GM12878 (cell line): ENCODE data around the gene ZNF282. TPM values are rescaled to one million over a fixed set of nuclear protein-coding genes. Genes with fewer than 3 reads are reported as not detected.

Experiments
- ATAC-seq: fragments of 200-7000 bp; cut with Tn5 transposase; 3 replicates; pipeline ENCODE4 v1.9.1; 2020; ENCODE audit warnings: mild to moderate bottlenecking, moderate library complexity
- BruUV-seq: library from RNA; stranded (reverse); fragments of 400-500 nt; replicated peaks from 2 replicates; lab custom pipeline; 2021; lab: Mats Ljungman, UMichigan
- CTCF ChIA-PET: fragments of 300-600 bp; sonication (Branson Sonifier 250); formaldehyde crosslinking; extraction: SDS; loops from one replicate; lab custom pipeline; 2021; ENCODE audit warnings: inconsistent platforms; lab: Yijun Ruan, JAX
- POLR2A ChIA-PET: fragments of 350-600 bp; formaldehyde crosslinking; extraction: SDS; loops from one replicate; lab custom pipeline; 2021; ENCODE audit warnings: inconsistent platforms; lab: Charles Lee
- RAD21 ChIA-PET: fragments of 300-600 bp; sonication (Branson Sonifier 250); formaldehyde crosslinking; loops from one replicate; lab custom pipeline; 2023; ENCODE audit warnings: antibody characterized with exemption; ENCODE audit not compliant: unreplicated experiment; lab: Charles Lee
- SMC1A ChIA-PET: fragments of 300-600 bp; sonication (Branson Sonifier 250); formaldehyde crosslinking; loops from one replicate; lab custom pipeline; 2023; ENCODE audit not compliant: unreplicated experiment, uncharacterized antibody; lab: Charles Lee
- DNase-seq: peaks from one replicate; pipeline ENCODE4 v3.0.0-alpha.2; 2011; ENCODE audit warnings: low read depth, low spot score
- FAIRE-seq: peaks from 3 replicates; lab custom pipeline; 2011; peaks lifted over from hg19 to GRCh38; lab: Jason Lieb, UNC
- H2AFZ ChIP-seq: 2 replicates; pipeline ENCODE4 v1.6.0; 2011; ENCODE audit warnings: low read depth, low read length, control low read depth; ENCODE audit not compliant: control insufficient read depth
- H3K27ac ChIP-seq: 2 replicates; pipeline ENCODE4 v1.5.1; 2011; ENCODE audit warnings: control low read depth; ENCODE audit not compliant: control insufficient read depth, insufficient read depth
- H3K27me3 ChIP-seq, 2 experiments: replicated peaks in 1 of 2; 2 replicates each; pipeline versions ENCODE4 v1.6.0 to v1.6.1; 2011; ENCODE audit warnings: low read length in 1 of 2; ENCODE audit not compliant: control insufficient read depth in 2 of 2, insufficient read depth in 2 of 2
- H3K36me3 ChIP-seq, 2 experiments: 2 replicates each; pipeline ENCODE4 v1.5.1; 2011; ENCODE audit warnings: low read length in 1 of 2; ENCODE audit not compliant: control insufficient read depth in 2 of 2, insufficient read depth in 2 of 2
- H3K4me1 ChIP-seq: 2 replicates; pipeline ENCODE4 v1.6.1; 2011; ENCODE audit warnings: mild to moderate bottlenecking, low read length, moderate library complexity, mixed read lengths; ENCODE audit not compliant: control insufficient read depth, insufficient read depth
- H3K4me2 ChIP-seq: 2 replicates; pipeline ENCODE4 v1.6.0; 2011; ENCODE audit warnings: control low read depth; ENCODE audit not compliant: control insufficient read depth, insufficient read depth
- H3K4me3 ChIP-seq: fragments of 200-600 bp; sonication (generic); 2 replicates; pipeline ENCODE4 v1.5.1; 2016
- H3K79me2 ChIP-seq: 2 replicates; pipeline ENCODE4 v1.6.0; 2011; ENCODE audit warnings: low read length; ENCODE audit not compliant: control insufficient read depth, insufficient read depth
- H3K9ac ChIP-seq: 2 replicates; pipeline ENCODE4 v1.8.0; 2011; ENCODE audit warnings: low read length, control low read depth, mixed read lengths; ENCODE audit not compliant: control insufficient read depth, insufficient read depth
- H3K9me3 ChIP-seq: replicated peaks from 3 replicates; pipeline ENCODE4 v1.5.1; 2011; ENCODE audit warnings: mild to moderate bottlenecking, low read length; ENCODE audit not compliant: control insufficient read depth, insufficient read depth
- H4K20me1 ChIP-seq: 2 replicates; pipeline ENCODE4 v1.6.0; 2011; ENCODE audit not compliant: control insufficient read depth, insufficient read depth
- CHD2 ChIP-seq: IDR thresholded peaks from 2 replicates; pipeline ENCODE4 v1.6.1; 2011; ENCODE audit warnings: low read depth, low read length, improper control_type of control experiment, borderline replicate concordance
- EGR1 ChIP-seq, 2 experiments: IDR thresholded peaks; 1 replicate in 1 of 2; 2 replicates in 1 of 2; pipeline ENCODE4 v1.6.1; 2011 to 2012; ENCODE audit warnings: low read depth in 2 of 2, low read length in 2 of 2, borderline replicate concordance in 1 of 2, mild to moderate bottlenecking in 1 of 2, moderate library complexity in 1 of 2
- FOXM1 ChIP-seq: IDR thresholded peaks from 2 replicates; pipeline ENCODE4 v1.6.1; 2012; ENCODE audit warnings: low read depth, mild to moderate bottlenecking, inconsistent platforms, low read length, moderate library complexity
- JUNB ChIP-seq: IDR thresholded peaks from 2 replicates; pipeline ENCODE4 v1.6.1; 2016; ENCODE audit warnings: antibody characterized with exemption, mild to moderate bottlenecking
- JUND ChIP-seq: IDR thresholded peaks from 2 replicates; pipeline ENCODE4 v1.6.1; 2012; ENCODE audit warnings: low read depth, mild to moderate bottlenecking, low read length, improper control_type of control experiment, moderate library complexity
- MXI1 ChIP-seq: fragments of 150-350 bp; IDR thresholded peaks from 2 replicates; pipeline ENCODE4 v1.6.1; 2011; ENCODE audit warnings: low read depth, mild to moderate bottlenecking, inconsistent platforms, low read length, improper control_type of control experiment
- NBN ChIP-seq: fragments of 450-650 bp; IDR thresholded peaks from 2 replicates; pipeline ENCODE4 v1.6.1; 2016
- PAX5 ChIP-seq: IDR thresholded peaks from 2 replicates; pipeline ENCODE4 v1.6.1; 2011; ENCODE audit warnings: low read depth, low read length, borderline replicate concordance
- RAD51 ChIP-seq: fragments of 450-650 bp; IDR thresholded peaks from 2 replicates; pipeline ENCODE4 v1.6.1; 2016; ENCODE audit warnings: moderate library complexity, mild to moderate bottlenecking, inconsistent platforms
- RB1 ChIP-seq: fragments of 450-650 bp; formaldehyde crosslinking; IDR thresholded peaks from 2 replicates; pipeline ENCODE4 v1.6.1; 2017; ENCODE audit warnings: mild to moderate bottlenecking, borderline replicate concordance
- SUZ12 ChIP-seq: fragments of 200-600 bp; sonication (generic); IDR thresholded peaks from one replicate; pipeline ENCODE4 v1.6.1; 2018; ENCODE audit warnings: antibody characterized with exemption, mild to moderate bottlenecking; ENCODE audit not compliant: unreplicated experiment
- WRNIP1 ChIP-seq: IDR thresholded peaks from 2 replicates; pipeline ENCODE4 v1.6.1; 2011; ENCODE audit warnings: low read depth, low read length, improper control_type of control experiment, borderline replicate concordance
- WGBS: methylation state at CpG from one replicate; pipeline ENCODE4 v1.1.6; 2016; ENCODE audit warnings: low lambda C conversion rate; ENCODE audit not compliant: insufficient replicate concordance, insufficient coverage; ENCODE audit errors: missing lambda C conversion rate; 5-methylcytosine and 5-hydroxymethylcytosine counted together
- in situ Hi-C: fragments of 300-500 bp; cut with MboI; formaldehyde crosslinking; loops from 9 replicates; pipeline ENCODE4 v1.14.3; 2018; ENCODE audit warnings: mixed read lengths
- intact Hi-C: fragments of 100-400 bp; cut with micrococcal nuclease; formaldehyde crosslinking; loops from one replicate; pipeline ENCODE4 v1.14.2; 2022; ENCODE audit not compliant: unreplicated experiment
- polyA plus RNA-seq, 11 experiments: library from polyadenylated mRNA; depleted of rRNA in 4 of 11; unstranded in 6 of 11; stranded (reverse) in 5 of 11; fragments of >200 nt; fragmentation: Nextera tagmentation in 4 of 11; fragmentation: Illumina TruSeq in 1 of 11; extraction: Ambion mirVana in 4 of 11; extraction: Trizol in 1 of 11; gene quantifications; 1 replicate in 1 of 11; 2 replicates in 10 of 11; pipeline versions ENCODE4 v1.2.1 to v1.2.3, GENCODE V29; 2011 to 2016; ENCODE audit warnings: inconsistent platforms in 2 of 11, missing spikeins in 2 of 11, low read depth in 1 of 11
- total RNA-seq, 4 experiments: library from RNA; depleted of rRNA in 3 of 4; stranded (reverse); fragments of >200 nt in 3 of 4; fragmentation: Illumina TruSeq in 1 of 4; extraction: Trizol in 1 of 4; gene quantifications; 2 replicates each; pipeline versions ENCODE4 v1.2.1 to v1.2.3, GENCODE V29; 2013 to 2021
- TF ChIP-seq, protein P1 (sequence below): fragments of 450-650 bp; IDR thresholded peaks from 2 replicates; pipeline ENCODE4 v1.6.1; 2016; ENCODE audit warnings: mild to moderate bottlenecking
- TF ChIP-seq, protein P2 (sequence below): fragments of 450-650 bp; conservative IDR thresholded peaks from 2 replicates; pipeline ENCODE4 v1.6.1; 2017; ENCODE audit warnings: mild to moderate bottlenecking, moderate library complexity
- TF ChIP-seq, protein P3 (sequence below): fragments of 450-650 bp; IDR thresholded peaks from 2 replicates; pipeline ENCODE4 v1.6.1; 2016; ENCODE audit warnings: mild to moderate bottlenecking, moderate library complexity, borderline replicate concordance

Gene ZNF282
- total and polyA plus RNA-seq, 10 of the 15 experiments (the other 5 are each of a cell fraction or from before 2014, with no cell fraction given): 0.35 to 28.4 (median 8.1) TPM

DNA sequence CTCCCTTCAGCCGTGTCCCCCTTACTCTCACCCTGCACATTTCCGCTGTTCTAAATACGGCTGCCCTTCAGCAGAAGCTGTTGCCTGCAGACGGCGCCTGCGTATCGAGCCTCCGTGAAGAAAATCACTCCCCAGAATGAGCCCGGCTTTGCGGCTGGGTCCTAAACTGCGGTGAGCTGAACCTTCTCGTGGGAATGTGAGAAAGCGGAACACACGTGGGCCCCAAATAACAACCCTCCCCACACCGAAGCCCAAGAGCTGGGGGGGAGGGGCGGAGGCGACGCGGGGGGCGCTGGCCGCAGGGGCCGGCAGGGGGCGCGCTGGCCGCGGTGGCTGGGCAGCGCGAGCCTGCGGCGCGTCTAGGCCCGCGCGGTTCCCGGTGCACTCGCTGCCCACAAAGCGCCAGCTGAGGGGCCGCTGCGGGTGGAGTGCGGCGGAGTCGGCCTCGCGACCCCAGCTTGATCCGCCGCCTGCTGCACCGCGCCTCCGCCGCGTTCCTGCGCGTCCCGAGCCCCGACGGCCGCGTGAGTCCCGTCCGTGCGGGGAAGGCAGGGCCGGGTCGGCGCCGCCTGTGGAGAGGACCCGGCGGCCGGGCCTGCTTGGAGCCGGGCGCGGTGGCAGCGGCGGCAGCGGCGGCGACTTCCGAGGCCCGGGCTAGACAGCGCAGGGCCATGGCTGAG is 48.1 kb upstream of the ZNF282 start, which contains the start of gene ZNF398:
Gene ZNF398, plus strand, starts transcription at position 382 of the 680 bp plus-strand sequence. Its CDS starts 290 bp downstream, at position 672.
- FAIRE-seq (peak; percentile 18), DNase-seq (peak; percentile 69), ATAC-seq (peak; percentile 78)
- RAD21 ChIA-PET: interaction anchor here (0.9 to 3.4 kb wide), 11 partner anchors 9 to 206 kb away, joined by 3 to 20 read pairs (median 4); partner anchors contain the start of genes ZNF282, ZNF425 and ZNF783
- intact Hi-C loops (loop anchor here (1.0 to 10.0 kb wide), 5 partner anchors 21 to 475 kb away; partner anchors contain the start of genes ZNF212, ZNF282 and ZNF425), in situ Hi-C loops (no loop called here)
- POLR2A ChIA-PET: interaction anchor here (0.5 to 3.0 kb wide), 7 partner anchors 11 to 1287 kb away, joined by 3 to 31 read pairs (median 6); partner anchors contain the start of genes ZNF282, ZNF425 and ZNF783
- Histone ChIP-seq H3K9me3 (no peaks in the 10 kb centered on the region), H3K79me2 (peaks cover 55% of the 10 kb centered on the region), H3K27me3 (no peaks in the 10 kb centered on the region), H2AFZ (peak within 1 kb of the TSS; percentile 82), H3K4me2 (peak within 1 kb of the TSS; percentile 88), H3K4me3 (peak within 1 kb of the TSS; percentile 80), H3K36me3 (no peaks in the 10 kb centered on the region), H4K20me1 (no peaks in the 10 kb centered on the region), H3K4me1 (peaks cover 5% of the 10 kb centered on the region), H3K27ac (peak within 1 kb of the TSS; percentile 94), H3K9ac (peak within 1 kb of the TSS; percentile 82)
- WGBS: under 1% methylated on average over 62 of the region's 79 CpGs
- CTCF ChIA-PET: interaction anchor here (0.6 to 3.4 kb wide), 16 partner anchors 10 to 1621 kb away, joined by 3 to 37 read pairs (median 4); partner anchors contain the start of genes ZNF282 and ZNF425
- SMC1A ChIA-PET: interaction anchor here (0.6 to 1.7 kb wide), 4 partner anchors 18 to 274 kb away, joined by 3 read pairs; partner anchors contain the start of gene ZNF282
- no TSS peak for BruUV-seq
- TF ChIP-seq MXI1 (peak; percentile 85), EGR1 (IDR thresholded peaks at IDR 0.05; ENCODE audit: borderline replicate concordance in 1 of 2, low read depth in 2 of 2, low read length in 2 of 2) (peak in 1 of 2 experiments; percentile 78; a peak in 2 of 3 replicates), WRNIP1 (no peak), JUNB (no peak), RAD51 (0 out of 2 replicates have a peak, but pooled peaks have one; percentile 27), SUZ12 (no peak), FOXM1 (peak; percentile 56; the same call in 1 of the 2 replicates), NBN (peak; percentile 89), JUND (no peak), RB1 (0 out of 2 replicates have a peak, but pooled peaks have one; percentile 23), CHD2 (peak; percentile 78), PAX5 (peak; percentile 28; the same call in 1 of the 2 replicates)
- TF ChIP-seq, protein P1, sequence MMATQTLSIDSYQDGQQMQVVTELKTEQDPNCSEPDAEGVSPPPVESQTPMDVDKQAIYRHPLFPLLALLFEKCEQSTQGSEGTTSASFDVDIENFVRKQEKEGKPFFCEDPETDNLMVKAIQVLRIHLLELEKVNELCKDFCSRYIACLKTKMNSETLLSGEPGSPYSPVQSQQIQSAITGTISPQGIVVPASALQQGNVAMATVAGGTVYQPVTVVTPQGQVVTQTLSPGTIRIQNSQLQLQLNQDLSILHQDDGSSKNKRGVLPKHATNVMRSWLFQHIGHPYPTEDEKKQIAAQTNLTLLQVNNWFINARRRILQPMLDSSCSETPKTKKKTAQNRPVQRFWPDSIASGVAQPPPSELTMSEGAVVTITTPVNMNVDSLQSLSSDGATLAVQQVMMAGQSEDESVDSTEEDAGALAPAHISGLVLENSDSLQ: no peak
- TF ChIP-seq, protein P2, sequence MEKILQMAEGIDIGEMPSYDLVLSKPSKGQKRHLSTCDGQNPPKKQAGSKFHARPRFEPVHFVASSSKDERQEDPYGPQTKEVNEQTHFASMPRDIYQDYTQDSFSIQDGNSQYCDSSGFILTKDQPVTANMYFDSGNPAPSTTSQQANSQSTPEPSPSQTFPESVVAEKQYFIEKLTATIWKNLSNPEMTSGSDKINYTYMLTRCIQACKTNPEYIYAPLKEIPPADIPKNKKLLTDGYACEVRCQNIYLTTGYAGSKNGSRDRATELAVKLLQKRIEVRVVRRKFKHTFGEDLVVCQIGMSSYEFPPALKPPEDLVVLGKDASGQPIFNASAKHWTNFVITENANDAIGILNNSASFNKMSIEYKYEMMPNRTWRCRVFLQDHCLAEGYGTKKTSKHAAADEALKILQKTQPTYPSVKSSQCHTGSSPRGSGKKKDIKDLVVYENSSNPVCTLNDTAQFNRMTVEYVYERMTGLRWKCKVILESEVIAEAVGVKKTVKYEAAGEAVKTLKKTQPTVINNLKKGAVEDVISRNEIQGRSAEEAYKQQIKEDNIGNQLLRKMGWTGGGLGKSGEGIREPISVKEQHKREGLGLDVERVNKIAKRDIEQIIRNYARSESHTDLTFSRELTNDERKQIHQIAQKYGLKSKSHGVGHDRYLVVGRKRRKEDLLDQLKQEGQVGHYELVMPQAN: peak; percentile 96
- TF ChIP-seq, protein P3, sequence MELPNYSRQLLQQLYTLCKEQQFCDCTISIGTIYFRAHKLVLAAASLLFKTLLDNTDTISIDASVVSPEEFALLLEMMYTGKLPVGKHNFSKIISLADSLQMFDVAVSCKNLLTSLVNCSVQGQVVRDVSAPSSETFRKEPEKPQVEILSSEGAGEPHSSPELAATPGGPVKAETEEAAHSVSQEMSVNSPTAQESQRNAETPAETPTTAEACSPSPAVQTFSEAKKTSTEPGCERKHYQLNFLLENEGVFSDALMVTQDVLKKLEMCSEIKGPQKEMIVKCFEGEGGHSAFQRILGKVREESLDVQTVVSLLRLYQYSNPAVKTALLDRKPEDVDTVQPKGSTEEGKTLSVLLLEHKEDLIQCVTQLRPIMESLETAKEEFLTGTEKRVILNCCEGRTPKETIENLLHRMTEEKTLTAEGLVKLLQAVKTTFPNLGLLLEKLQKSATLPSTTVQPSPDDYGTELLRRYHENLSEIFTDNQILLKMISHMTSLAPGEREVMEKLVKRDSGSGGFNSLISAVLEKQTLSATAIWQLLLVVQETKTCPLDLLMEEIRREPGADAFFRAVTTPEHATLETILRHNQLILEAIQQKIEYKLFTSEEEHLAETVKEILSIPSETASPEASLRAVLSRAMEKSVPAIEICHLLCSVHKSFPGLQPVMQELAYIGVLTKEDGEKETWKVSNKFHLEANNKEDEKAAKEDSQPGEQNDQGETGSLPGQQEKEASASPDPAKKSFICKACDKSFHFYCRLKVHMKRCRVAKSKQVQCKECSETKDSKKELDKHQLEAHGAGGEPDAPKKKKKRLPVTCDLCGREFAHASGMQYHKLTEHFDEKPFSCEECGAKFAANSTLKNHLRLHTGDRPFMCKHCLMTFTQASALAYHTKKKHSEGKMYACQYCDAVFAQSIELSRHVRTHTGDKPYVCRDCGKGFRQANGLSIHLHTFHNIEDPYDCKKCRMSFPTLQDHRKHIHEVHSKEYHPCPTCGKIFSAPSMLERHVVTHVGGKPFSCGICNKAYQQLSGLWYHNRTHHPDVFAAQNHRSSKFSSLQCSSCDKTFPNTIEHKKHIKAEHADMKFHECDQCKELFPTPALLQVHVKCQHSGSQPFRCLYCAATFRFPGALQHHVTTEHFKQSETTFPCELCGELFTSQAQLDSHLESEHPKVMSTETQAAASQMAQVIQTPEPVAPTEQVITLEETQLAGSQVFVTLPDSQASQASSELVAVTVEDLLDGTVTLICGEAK: peak; percentile 52; the same call in 1 of the 2 replicates
